HUDEP-2 (cell line): Measurements from ENCODE around the gene TSPAN5.

ENCODE experiments used
- DNase-seq, 76 experiments: peaks; one replicate each; lab custom pipeline; 2025; ENCODE audit not compliant: unreplicated experiment in 76 of 76; lab: John Stamatoyannopoulos, UW

Gene TSPAN5

GRCh38 chr4:98652996-98653395 is 5.4 kb downstream of the TSPAN5 start:
- no peak for DNase-seq

DNA sequence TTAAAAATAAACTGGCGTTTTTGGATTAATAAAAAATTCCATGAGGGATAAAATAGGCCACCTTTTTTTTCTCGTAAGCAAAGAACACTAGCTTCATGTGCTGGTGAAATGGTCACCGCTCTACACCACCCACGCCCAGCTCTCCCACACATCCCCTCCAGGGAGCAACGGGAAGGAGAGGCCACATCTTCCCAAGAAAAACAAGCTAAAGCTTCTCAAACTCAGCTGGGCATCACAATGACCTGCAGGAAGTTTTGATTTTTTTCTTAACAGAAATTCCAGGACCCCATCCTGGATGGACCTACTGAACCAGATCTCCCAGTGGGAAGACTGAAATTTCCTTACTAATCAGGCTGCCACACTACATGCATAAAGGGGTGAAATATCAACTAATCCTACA is 9.8 kb downstream of the TSPAN5 start:
- DNase-seq: no peak

GRCh38 chr4:98646422-98646821 is 12.0 kb downstream of the TSPAN5 start:
- DNase-seq: no peak

- DNase-seq: no peak
Observed at GRCh38 chr4:98645527-98645926, 12.9 kb downstream of the TSPAN5 start.

DNA sequence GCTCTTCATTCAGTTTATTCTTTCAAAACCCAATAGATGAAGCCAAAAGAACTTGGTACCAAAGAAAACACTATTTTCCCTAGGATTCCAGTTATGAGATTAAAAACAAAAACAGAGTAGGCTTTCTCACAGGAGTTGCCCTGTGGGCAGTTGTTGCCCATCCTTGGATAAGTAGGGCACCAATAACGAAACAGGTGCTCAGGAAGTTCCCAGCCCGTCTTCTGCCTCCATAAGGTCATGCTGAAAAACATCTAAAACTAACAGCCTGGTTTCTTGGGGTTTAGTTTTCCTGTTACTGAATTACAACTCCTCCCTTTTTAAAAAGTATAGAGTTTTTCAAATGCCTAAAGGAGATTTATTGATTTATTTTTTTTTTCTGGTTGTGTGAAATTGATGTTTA is 14.7 kb downstream of the TSPAN5 start:
- no peak for DNase-seq

DNA sequence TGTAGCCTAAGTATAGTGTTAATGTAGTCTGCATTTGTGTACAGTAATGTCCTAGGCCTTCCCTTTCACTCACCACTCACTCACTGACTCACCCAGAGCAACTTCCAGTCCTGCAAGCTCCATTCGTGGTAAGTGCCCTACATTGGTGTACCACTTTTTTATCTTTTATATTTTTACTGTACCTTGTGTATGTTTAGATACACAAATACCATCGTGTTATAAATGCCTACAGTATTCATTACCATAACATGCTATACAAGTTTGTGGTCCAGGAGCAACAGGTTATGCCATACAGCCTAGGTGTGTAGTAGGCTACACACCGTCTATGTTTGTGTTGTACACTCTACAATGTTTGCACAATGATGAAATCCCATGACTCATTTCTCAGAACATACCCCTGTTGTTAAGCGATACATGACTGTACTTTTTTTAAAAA is 15.4 kb downstream of the TSPAN5 start:
- no peak for DNase-seq

GRCh38 chr4:98641906-98642668 is 16.3 kb downstream of the TSPAN5 start:
- DNase-seq: no peak

- DNase-seq: no peak
Observed at GRCh38 chr4:98641376-98641775, 17.0 kb downstream of the TSPAN5 start.

DNA sequence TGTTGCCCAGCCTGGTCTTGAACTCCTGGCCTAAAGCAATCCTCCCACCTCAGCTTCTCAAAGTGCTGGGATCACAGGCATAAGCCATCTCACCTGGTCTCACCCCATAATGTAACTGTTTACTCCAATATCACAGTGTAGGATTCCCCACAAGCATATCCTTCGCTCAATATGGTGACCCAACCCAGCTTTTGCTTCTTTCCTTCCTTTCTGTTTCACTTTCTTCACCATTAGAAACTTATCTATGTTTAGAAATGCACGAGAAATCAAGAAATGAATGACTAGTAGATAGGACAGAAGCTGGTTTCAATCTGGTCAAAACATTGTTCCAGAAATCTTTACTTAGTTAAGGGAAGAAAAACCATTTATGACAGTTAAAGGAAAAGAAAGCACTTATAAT is 18.9 kb downstream of the TSPAN5 start:
- no peak for DNase-seq

GRCh38 chr4:98639108-98639507 is 19.3 kb downstream of the TSPAN5 start:
- DNase-seq: no peak

DNA sequence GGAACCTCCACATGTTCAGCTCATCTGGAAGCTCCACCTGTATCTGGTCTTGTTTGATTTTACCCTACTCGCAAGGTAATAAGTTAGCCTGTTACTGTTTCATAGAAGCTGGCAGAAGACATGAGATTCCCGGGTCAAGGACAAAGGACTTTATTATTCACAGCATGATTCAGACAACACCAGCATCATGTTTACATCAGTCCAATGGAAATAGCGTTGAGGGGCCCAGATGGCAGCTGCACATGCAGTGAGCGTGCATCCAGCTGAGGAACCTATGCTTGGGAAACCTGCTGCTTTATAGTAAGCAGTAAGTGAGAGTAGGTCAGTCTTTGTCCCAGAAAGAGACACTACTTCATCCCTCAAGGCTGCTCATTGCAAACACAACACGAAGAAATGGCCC is 19.8 kb downstream of the TSPAN5 start:
- no peak for DNase-seq

- peak in 1 of 76 experiments; percentile 4 for DNase-seq
Observed at GRCh38 chr4:98634061-98634460, 24.4 kb downstream of the TSPAN5 start.

- DNase-seq: no peak
Observed at GRCh38 chr4:98633159-98633558, 25.3 kb downstream of the TSPAN5 start.

DNA sequence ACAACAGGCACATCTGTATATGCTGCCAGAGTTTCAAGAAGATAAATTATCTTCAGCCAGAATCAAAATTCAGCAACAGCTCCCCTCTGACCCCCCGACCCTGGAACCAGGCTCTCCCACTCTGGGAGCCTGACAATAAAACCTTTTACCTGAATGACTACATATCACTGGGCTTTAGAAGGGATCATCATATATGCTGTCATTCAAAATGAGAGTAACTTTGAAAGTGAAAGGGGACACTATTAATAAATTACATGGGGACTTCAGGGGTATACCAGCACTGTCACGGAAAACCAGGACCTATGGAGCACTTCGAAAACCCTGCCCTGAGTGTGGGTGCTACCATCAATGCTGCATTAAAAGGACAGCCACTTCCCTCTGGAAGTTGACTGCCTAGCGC is 26.2 kb downstream of the TSPAN5 start:
- DNase-seq: no peak

- no peak for DNase-seq
Observed at GRCh38 chr4:98631506-98631905, 26.9 kb downstream of the TSPAN5 start.

DNA sequence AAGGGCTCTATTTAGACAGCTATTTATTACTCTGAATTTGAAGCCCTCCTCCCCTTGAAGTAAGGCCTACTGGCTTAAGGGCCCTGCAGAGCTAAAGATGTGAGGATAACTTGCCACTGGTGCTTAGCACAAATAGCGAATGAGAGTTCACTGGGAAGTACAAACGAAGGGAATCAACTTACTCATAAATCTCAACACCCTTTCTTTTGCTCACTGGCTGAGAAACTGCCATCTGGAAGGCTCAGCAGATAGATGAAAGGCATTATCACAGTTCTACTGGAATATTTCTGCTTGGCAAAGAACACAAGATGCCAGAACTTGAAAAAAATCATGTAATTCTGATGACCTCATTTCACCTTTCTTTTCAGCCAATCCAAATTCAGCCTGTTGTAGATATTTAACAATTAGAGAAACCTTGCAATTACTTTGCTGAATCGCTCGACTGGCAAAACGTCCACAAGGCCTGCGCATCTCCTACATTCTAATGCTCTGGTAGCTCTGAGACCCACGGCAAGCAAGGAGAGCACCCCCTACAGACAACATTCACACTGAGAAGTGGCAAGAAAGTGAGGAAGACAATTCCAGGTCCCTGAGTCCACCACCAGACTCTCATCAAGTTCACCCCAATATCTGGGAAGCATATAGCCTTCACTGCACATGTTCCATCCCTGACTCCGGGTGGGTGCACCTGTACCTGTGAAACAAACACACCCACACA is 27.5 kb downstream of the TSPAN5 start:
- DNase-seq: no peak

GRCh38 chr4:98627531-98628257 is 30.7 kb downstream of the TSPAN5 start:
- no peak for DNase-seq

- DNase-seq: no peak
Observed at GRCh38 chr4:98626350-98626749, 32.1 kb downstream of the TSPAN5 start.

DNA sequence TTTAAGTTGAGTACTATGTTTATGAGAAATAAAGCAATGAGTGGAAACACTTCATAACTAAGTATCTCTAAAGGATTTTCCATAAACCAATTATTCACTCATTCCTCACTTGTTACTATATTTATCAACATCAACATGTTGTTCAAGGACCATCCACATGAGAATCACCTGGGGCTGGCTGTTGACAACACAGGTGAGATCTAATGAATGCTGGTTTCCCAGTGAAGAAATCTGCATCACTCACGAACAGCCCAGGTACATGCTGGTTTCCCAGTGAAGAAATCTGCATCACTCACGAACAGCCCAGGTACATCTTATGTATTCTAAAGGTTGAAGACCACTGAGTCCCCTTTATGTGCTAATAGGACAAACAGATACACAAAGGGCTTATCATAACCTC is 32.5 kb downstream of the TSPAN5 start:
- DNase-seq: no peak

GRCh38 chr4:98625399-98625798 is 33.0 kb downstream of the TSPAN5 start:
- no peak for DNase-seq

DNA sequence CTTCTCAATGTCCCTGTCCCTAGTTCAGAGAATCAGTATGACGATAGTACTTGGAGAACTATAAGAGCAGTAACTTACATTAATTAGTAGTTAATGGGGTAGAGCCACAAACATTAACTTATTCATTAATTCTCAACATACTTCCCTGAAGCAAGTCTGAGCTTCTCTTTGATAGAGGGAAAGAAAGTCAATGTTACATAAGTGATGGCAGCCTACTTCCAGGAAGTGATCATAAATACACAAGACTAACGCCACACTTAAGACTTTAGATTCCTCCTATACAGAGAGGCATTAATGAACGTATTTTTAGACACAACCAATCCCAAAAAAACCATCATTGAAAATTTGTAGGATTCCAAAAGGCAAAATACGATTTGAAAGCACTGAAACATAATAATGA is 33.8 kb downstream of the TSPAN5 start:
- no peak for DNase-seq

DNA sequence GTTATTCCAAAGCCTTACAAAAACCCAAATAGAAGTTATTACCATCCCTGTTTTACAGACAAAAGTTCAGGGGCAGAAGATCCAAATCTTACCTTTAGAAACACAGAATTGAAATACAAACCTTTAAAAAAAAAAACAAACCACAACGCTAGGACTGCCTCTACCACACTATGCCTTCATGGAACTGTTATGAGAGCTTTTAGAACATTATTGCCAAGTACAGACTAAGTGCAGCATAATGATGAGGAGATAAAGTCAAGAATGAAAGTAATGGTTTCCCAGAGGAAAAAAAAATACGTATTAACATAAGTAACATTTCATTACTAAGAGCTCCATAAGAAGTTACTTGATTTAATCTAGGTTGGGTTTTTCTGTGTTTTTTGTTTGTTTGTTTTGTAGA is 34.3 kb downstream of the TSPAN5 start:
- DNase-seq: no peak
